Measurements from ENCODE around the gene SH3RF3. TPM values are rescaled to one million over a fixed set of nuclear protein-coding genes. Genes with fewer than 3 reads are reported as not detected.

The SH3RF3 gene
- total and polyA plus RNA-seq, 9 of the 15 experiments (the other 6 are each of a cell fraction or from before 2014, with no cell fraction given): 0.02 TPM; not detected in 8

DNA sequence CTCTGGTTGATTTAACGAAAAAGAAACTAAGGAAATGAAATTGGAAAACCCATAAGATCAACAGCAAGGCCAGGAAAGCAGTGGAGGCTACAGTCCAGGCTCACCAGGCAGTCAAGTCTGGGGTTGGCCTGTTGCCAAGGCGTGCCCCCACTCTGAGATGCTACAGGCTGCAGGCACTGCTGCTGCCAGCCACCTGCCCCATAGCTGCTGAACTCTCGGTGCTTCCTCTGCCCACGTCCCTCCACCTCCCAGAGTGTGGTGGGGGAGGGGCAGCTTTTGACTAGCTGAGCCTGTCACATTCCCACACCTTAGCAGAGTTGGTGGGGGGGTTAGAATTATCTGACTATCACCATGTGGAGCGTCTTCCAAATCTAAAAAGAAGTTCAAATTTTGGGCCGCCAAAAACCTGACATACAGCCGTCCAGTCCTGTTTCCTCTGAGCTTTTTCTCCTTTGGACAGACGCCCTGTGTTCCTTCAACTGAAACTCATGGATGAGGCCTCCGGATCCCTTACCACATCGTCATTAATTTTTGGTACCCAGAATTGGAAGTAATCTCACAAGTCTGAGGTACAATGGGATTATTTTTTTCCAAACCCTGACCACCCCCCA, 3.9 kb upstream of the SH3RF3 start:
- TF ChIP-seq NFIC (IDR thresholded peaks at IDR 0.05) (peak; percentile 83), VEZF1 (CRISPR knock-in tag; IDR thresholded peaks at IDR 0.05) (no peak)
- TF ChIP-seq, protein P1, sequence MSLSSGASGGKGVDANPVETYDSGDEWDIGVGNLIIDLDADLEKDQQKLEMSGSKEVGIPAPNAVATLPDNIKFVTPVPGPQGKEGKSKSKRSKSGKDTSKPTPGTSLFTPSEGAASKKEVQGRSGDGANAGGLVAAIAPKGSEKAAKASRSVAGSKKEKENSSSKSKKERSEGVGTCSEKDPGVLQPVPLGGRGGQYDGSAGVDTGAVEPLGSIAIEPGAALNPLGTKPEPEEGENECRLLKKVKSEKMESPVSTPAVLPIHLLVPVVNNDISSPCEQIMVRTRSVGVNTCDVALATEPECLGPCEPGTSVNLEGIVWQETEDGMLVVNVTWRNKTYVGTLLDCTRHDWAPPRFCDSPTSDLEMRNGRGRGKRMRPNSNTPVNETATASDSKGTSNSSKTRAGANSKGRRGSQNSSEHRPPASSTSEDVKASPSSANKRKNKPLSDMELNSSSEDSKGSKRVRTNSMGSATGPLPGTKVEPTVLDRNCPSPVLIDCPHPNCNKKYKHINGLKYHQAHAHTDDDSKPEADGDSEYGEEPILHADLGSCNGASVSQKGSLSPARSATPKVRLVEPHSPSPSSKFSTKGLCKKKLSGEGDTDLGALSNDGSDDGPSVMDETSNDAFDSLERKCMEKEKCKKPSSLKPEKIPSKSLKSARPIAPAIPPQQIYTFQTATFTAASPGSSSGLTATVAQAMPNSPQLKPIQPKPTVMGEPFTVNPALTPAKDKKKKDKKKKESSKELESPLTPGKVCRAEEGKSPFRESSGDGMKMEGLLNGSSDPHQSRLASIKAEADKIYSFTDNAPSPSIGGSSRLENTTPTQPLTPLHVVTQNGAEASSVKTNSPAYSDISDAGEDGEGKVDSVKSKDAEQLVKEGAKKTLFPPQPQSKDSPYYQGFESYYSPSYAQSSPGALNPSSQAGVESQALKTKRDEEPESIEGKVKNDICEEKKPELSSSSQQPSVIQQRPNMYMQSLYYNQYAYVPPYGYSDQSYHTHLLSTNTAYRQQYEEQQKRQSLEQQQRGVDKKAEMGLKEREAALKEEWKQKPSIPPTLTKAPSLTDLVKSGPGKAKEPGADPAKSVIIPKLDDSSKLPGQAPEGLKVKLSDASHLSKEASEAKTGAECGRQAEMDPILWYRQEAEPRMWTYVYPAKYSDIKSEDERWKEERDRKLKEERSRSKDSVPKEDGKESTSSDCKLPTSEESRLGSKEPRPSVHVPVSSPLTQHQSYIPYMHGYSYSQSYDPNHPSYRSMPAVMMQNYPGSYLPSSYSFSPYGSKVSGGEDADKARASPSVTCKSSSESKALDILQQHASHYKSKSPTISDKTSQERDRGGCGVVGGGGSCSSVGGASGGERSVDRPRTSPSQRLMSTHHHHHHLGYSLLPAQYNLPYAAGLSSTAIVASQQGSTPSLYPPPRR (CRISPR knock-in tag; IDR thresholded peaks at IDR 0.05; ENCODE audit: borderline replicate concordance): no peak
- H3K9me1 ChIP-seq (ENCODE audit: control insufficient read depth, insufficient read depth, low read length): no peaks in the 10 kb centered on the region
- no peak overlapping the region for H2AFZ ChIP-seq (ENCODE audit: low read depth, low read length)
- ChIA-PET POLR2A (interaction anchor here (0.5 kb wide), 1 partner anchor 364 kb away, joined by 3 read pairs; no protein-coding TSS in a partner anchor), CTCF (ENCODE audit: low intra/inter-chr PET ratio) (no interaction called here)
- 3% methylated on average over 10 of the region's 10 CpGs for WGBS (ENCODE audit: insufficient coverage, low coverage, missing lambda C conversion rate)
- no peak overlapping the region for H3K4me2 ChIP-seq (ENCODE audit: insufficient read depth, low read length)
- H3K36me3 ChIP-seq (ENCODE audit: control insufficient read depth, insufficient read depth, low read length): no peaks in the 10 kb centered on the region
- H3K79me2 ChIP-seq (ENCODE audit: control insufficient read depth, insufficient read depth, low read length): no peaks in the 10 kb centered on the region
- H3K4me1 ChIP-seq (replicated peaks in 1 of 2; ENCODE audit: control insufficient read depth in 2 of 2, insufficient read depth in 2 of 2, low read length in 2 of 2): peaks cover 0 to 6% of the 10 kb centered on the region in 2 experiments; a peak in 2 of 5 replicates
- intact Hi-C loops (cut with micrococcal nuclease) (no loop called here), in situ Hi-C loops (cut with MboI) (loop anchor here (10.0 kb wide), 1 partner anchor 380 kb away; no protein-coding TSS in a partner anchor)
- no peaks in the 10 kb centered on the region for H3K9me3 ChIP-seq (replicated peaks; ENCODE audit: control insufficient read depth, insufficient read depth, low read depth, low read length)
- ATAC-seq: no peak
- no peak overlapping the region for H3K27ac ChIP-seq (ENCODE audit: extremely low read depth, low read depth, low read length)
- H4K20me1 ChIP-seq (replicated peaks; ENCODE audit: control insufficient read depth, insufficient read depth, low read length): no peaks in the 10 kb centered on the region
- BruUV-seq (replicated peaks): no TSS peak
- no peak overlapping the region for H3K4me3 ChIP-seq
- no peak for FAIRE-seq
- H3K27me3 ChIP-seq (ENCODE audit: control insufficient read depth in 2 of 2, insufficient read depth in 2 of 2, low read length in 2 of 2): peaks cover under 1 to 19% of the 10 kb centered on the region in 2 experiments; a peak in 3 of 5 replicates
- no peak overlapping the region for H3K9ac ChIP-seq (ENCODE audit: insufficient read depth in 1 of 2, low read depth in 2 of 2, low read length in 2 of 2)
- no peak for DNase-seq (ENCODE audit: extremely low read depth in 1 of 4, low spot score in 3 of 4)
